Activated naive CD4-positive, alpha-beta T cell (primary cell): ENCODE results near the gene MOSPD3.

Experiments
- DNase-seq, 4 experiments: peaks; one replicate each; lab custom pipeline; 2025; lab: John Stamatoyannopoulos, UW

The MOSPD3 gene

GRCh38 chr7:100575746-100576383 is 36.5 kb upstream of the MOSPD3 start:
- DNase-seq: no peak

GRCh38 chr7:100576384-100576993 is 35.9 kb upstream of the MOSPD3 start:
- no peak for DNase-seq

GRCh38 chr7:100577103-100577502 is 35.2 kb upstream of the MOSPD3 start:
- no peak for DNase-seq

GRCh38 chr7:100577507-100577906 is 34.8 kb upstream of the MOSPD3 start:
- no peak for DNase-seq

- DNase-seq: no peak
Measured at GRCh38 chr7:100578246-100579183, 33.8 kb upstream of the MOSPD3 start.

GRCh38 chr7:100580466-100581283 is 31.7 kb upstream of the MOSPD3 start:
- DNase-seq: no peak

GRCh38 chr7:100582041-100582579 is 30.2 kb upstream of the MOSPD3 start:
- DNase-seq: no peak

GRCh38 chr7:100582650-100583049 is 29.7 kb upstream of the MOSPD3 start:
- DNase-seq: no peak

GRCh38 chr7:100583132-100584053 is 28.9 kb upstream of the MOSPD3 start:
- DNase-seq: peak in 2 of 4 experiments; percentile 38 to 48

GRCh38 chr7:100584054-100584682 is 28.2 kb upstream of the MOSPD3 start:
- no peak for DNase-seq

- DNase-seq: no peak
Measured at GRCh38 chr7:100584683-100585510, 27.4 kb upstream of the MOSPD3 start.

- DNase-seq: peak in 3 of 4 experiments; percentile 42 to 62 (median 59)
Measured at GRCh38 chr7:100585511-100586265, 26.7 kb upstream of the MOSPD3 start, which contains the start of gene LRCH4. LRCH4 (minus strand) TSS chr7:100586129; CDS start chr7:100586100, 29 bp downstream.

- DNase-seq: peak; percentile 93 to 100 (median 98)
Measured at GRCh38 chr7:100586266-100587025, 25.9 kb upstream of the MOSPD3 start, which contains the start of gene FBXO24. FBXO24 (plus strand) TSS chr7:100586328; CDS start chr7:100586626, 298 bp downstream.

- DNase-seq: no peak
Measured at GRCh38 chr7:100588438-100588837, 23.9 kb upstream of the MOSPD3 start.

GRCh38 chr7:100589341-100589947 is 22.9 kb upstream of the MOSPD3 start:
- no peak for DNase-seq

- DNase-seq: no peak
Measured at GRCh38 chr7:100590077-100590737, 22.1 kb upstream of the MOSPD3 start.
